Measurements from ENCODE around the gene CNBP.

Gene CNBP

GRCh38 chr3:129204473-129204872 is 20.8 kb upstream of the CNBP start:
- no peak overlapping the region for H2AFZ ChIP-seq (ENCODE audit: low read depth)
- H3K27ac ChIP-seq, result no peak overlapping the region

DNA sequence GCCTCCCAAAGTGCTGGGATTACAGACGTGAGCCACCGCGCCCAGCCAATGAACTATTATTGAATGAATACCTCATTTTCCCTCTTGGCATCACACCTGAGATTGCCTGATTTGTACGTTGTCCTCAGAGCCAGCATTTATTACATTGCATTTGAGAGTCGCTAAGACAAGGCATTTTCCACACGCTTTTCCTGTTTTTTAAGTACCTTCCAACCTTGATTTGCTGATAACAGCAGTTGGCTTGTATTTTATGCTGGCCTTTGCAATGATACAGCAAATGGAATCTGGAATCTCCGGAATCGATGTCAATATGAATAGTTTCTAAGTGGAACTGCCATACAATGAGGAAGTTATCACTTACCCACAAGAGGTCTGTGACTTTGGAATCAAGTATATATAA is 15.7 kb upstream of the CNBP start:
- H3K27me3 ChIP-seq (ENCODE audit: insufficient read depth, low read depth), result no peaks in the 10 kb centered on the region
- no peaks in the 10 kb centered on the region for H3K79me2 ChIP-seq (ENCODE audit: insufficient read depth, low read depth)
- H3K4me1 ChIP-seq (ENCODE audit: low read depth, poor library complexity, severe bottlenecking), result peaks cover 31% of the 10 kb centered on the region
- no peak for TF ChIP-seq CTCF (conservative IDR thresholded peaks at IDR 0.05; ENCODE audit: low read depth, low read length)
- H2AFZ ChIP-seq (ENCODE audit: low read depth), result no peak overlapping the region
- H3K27ac ChIP-seq, result no peak overlapping the region
- H3K4me2 ChIP-seq, result no peak overlapping the region
- H3K4me3 ChIP-seq (IDR thresholded peaks at IDR 0.05; ENCODE audit: insufficient read depth, low read depth, low read length), result no peak overlapping the region
- no peaks in the 10 kb centered on the region for H3K36me3 ChIP-seq (ENCODE audit: insufficient read depth)
- H3K9ac ChIP-seq, result no peak overlapping the region
- H4K20me1 ChIP-seq (ENCODE audit: insufficient read depth), result no peaks in the 10 kb centered on the region

More at GRCh38 chr3:129204473-129204872, 20.8 kb upstream of the CNBP start:
- H3K79me2 ChIP-seq (ENCODE audit: insufficient read depth, low read depth), result no peaks in the 10 kb centered on the region
- H4K20me1 ChIP-seq (ENCODE audit: insufficient read depth), result no peaks in the 10 kb centered on the region
- H3K4me2 ChIP-seq, result no peak overlapping the region
- no peaks in the 10 kb centered on the region for H3K27me3 ChIP-seq (ENCODE audit: insufficient read depth, low read depth)
- no peak overlapping the region for H3K4me3 ChIP-seq (IDR thresholded peaks at IDR 0.05; ENCODE audit: insufficient read depth, low read depth, low read length)
- no peaks in the 10 kb centered on the region for H3K4me1 ChIP-seq (ENCODE audit: low read depth, poor library complexity, severe bottlenecking)
- no peak overlapping the region for H3K9ac ChIP-seq
- TF ChIP-seq CTCF (conservative IDR thresholded peaks at IDR 0.05; ENCODE audit: low read depth, low read length), result no peak
- H3K36me3 ChIP-seq (ENCODE audit: insufficient read depth), result no peaks in the 10 kb centered on the region

DNA sequence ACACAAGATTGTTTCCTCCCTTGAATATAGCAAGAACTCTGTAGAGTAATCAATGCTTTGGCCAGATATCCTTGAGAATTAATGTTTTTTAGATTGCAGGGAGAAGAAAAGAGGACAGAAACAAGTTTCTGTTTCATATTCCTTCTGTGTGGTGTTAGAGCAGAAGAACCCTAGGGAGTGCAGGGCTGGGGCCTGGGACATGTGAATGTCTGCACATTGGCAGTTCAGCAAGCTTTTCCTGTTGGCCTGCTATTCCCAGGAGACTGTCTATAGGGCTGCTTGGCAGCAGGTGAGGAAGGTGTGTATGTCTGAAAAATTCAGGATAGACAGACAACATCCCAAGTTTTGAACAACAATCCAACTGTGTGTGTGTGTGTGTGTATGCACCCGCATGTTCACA is 13.6 kb upstream of the CNBP start:
- no peaks in the 10 kb centered on the region for H3K79me2 ChIP-seq (ENCODE audit: insufficient read depth, low read depth)
- no peak overlapping the region for H3K27ac ChIP-seq
- no peaks in the 10 kb centered on the region for H4K20me1 ChIP-seq (ENCODE audit: insufficient read depth)
- TF ChIP-seq CTCF (conservative IDR thresholded peaks at IDR 0.05; ENCODE audit: low read depth, low read length), result no peak
- no peak overlapping the region for H3K9ac ChIP-seq
- H3K27me3 ChIP-seq (ENCODE audit: insufficient read depth, low read depth), result no peaks in the 10 kb centered on the region
- peaks cover 31% of the 10 kb centered on the region for H3K4me1 ChIP-seq (ENCODE audit: low read depth, poor library complexity, severe bottlenecking)
- H3K4me2 ChIP-seq, result no peak overlapping the region
- H3K36me3 ChIP-seq (ENCODE audit: insufficient read depth), result no peaks in the 10 kb centered on the region
- H3K4me3 ChIP-seq (IDR thresholded peaks at IDR 0.05; ENCODE audit: insufficient read depth, low read depth, low read length), result no peak overlapping the region
- H2AFZ ChIP-seq (ENCODE audit: low read depth), result no peak overlapping the region

GRCh38 chr3:129196601-129197000 is 12.9 kb upstream of the CNBP start:
- Histone ChIP-seq H3K27ac (peak overlapping the region; percentile 73; the same call in 1 of the 2 replicates), H3K27me3 (ENCODE audit: insufficient read depth, low read depth) (no peaks in the 10 kb centered on the region), H3K36me3 (ENCODE audit: insufficient read depth) (no peaks in the 10 kb centered on the region), H3K4me3 (IDR thresholded peaks at IDR 0.05; ENCODE audit: insufficient read depth, low read depth, low read length) (no peak overlapping the region), H3K9ac (no peak overlapping the region), H3K4me1 (ENCODE audit: low read depth, poor library complexity, severe bottlenecking) (peaks cover 31% of the 10 kb centered on the region), H4K20me1 (ENCODE audit: insufficient read depth) (no peaks in the 10 kb centered on the region), H2AFZ (ENCODE audit: low read depth) (no peak overlapping the region), H3K79me2 (ENCODE audit: insufficient read depth, low read depth) (no peaks in the 10 kb centered on the region), H3K4me2 (peak overlapping the region; percentile 47; the same call in 1 of the 2 replicates)
- TF ChIP-seq CTCF (conservative IDR thresholded peaks at IDR 0.05; ENCODE audit: low read depth, low read length), result no peak

Measured in KMS-11 (cell line).